ENCODE data around the gene ETV1.

ETV1 gene

DNA sequence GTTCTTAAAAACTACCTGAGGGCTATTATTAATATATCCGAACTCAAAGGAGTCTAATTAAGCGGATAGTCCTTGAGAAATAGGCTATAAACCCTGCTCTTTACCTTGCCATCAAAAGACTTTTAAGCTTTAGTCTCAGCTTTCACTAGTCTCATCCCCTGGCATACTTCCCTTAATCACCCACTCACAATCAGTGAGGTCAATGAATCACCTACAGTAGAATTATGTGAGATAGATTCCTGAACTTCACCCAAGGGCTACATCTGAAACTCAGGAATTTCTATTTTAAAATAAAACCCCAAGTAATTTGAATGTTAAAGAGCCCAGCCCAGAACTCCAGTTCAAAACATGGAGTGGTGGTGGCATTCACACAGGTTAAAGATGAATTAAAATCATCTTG, 108.7 kb downstream of the ETV1 start:
- no peaks in the 10 kb centered on the region for H3K9me3 Mint-ChIP-seq
- DNase-seq (ENCODE audit: low spot score in 2 of 2) (no peak), ATAC-seq (replicated peaks; ENCODE audit: extremely low read depth, poor library complexity, severe bottlenecking) (no peak)
- H3K4me3 Mint-ChIP-seq: no peak overlapping the region
- no peaks in the 10 kb centered on the region for H3K36me3 Mint-ChIP-seq (ENCODE audit: insufficient read depth)
- H3K27ac Mint-ChIP-seq (ENCODE audit: low read depth): no peak overlapping the region
- no peaks in the 10 kb centered on the region for H3K4me1 Mint-ChIP-seq
- no peaks in the 10 kb centered on the region for H3K27me3 Mint-ChIP-seq

DNA sequence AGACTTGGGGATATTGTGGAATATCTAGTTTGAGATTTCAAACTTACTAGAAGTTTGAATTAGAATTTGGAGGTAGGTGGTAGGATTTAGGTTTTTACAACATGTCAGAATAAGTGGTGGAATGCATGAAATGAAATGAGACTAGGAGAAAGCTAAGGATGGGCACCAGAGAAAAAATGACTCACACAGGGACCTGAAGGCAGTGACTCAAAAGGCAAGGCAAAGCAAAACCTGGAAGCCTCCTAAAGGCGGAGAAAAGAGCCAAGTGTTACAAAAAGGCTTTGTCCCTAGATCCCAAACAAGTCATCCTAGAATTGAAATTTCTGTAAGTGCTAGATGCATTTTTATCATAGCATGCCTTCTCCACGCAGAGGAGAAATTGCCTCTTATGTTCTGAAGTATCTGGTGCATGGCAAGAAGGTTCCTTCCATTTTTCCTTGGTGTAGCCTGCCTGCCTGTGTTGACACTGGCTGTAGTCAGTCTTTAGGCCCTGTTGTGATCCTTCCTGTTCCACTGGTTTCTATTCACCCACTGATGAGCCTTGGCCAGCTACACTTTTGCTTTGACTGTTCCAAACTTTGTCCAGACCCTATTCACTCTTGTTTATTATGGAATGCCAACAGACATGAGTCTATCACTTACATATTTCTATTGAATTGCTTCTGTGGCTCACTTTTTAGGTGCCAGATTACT, 109.3 kb downstream of the ETV1 start:
- Mint-ChIP-seq H3K4me3 (no peak overlapping the region), H3K36me3 (ENCODE audit: insufficient read depth) (no peaks in the 10 kb centered on the region), H3K27ac (ENCODE audit: low read depth) (no peak overlapping the region), H3K27me3 (no peaks in the 10 kb centered on the region), H3K9me3 (no peaks in the 10 kb centered on the region), H3K4me1 (no peaks in the 10 kb centered on the region)
- ATAC-seq (replicated peaks; ENCODE audit: extremely low read depth, poor library complexity, severe bottlenecking) (no peak), DNase-seq (ENCODE audit: low spot score in 2 of 2) (no peak)

DNA sequence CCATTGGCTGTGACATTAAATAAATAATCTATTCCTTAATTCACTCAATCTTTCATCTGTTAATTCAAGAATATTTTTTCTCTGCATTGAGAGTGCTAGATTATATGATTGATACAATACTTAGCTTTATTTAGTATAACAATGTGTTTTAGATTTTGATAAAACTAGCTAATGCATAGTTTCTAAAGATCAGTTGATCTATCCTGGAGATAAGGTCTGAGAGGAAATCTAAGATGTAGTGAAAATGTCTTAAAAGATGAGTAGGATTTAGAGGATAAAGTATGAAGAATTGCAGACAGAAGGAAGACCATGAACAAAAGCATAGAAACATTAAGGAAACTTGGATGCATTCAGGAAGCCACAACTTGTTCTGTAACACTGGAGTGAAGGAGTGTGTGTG, 110.3 kb downstream of the ETV1 start:
- DNase-seq (ENCODE audit: low spot score in 2 of 2): no peak
- Mint-ChIP-seq H3K4me1 (peaks cover 5% of the 10 kb centered on the region), H3K4me3 (no peak overlapping the region), H3K9me3 (no peaks in the 10 kb centered on the region), H3K27me3 (no peaks in the 10 kb centered on the region), H3K36me3 (ENCODE audit: insufficient read depth) (no peaks in the 10 kb centered on the region), H3K27ac (ENCODE audit: low read depth) (no peak overlapping the region)
- ATAC-seq (replicated peaks; ENCODE audit: extremely low read depth, poor library complexity, severe bottlenecking): no peak

DNA sequence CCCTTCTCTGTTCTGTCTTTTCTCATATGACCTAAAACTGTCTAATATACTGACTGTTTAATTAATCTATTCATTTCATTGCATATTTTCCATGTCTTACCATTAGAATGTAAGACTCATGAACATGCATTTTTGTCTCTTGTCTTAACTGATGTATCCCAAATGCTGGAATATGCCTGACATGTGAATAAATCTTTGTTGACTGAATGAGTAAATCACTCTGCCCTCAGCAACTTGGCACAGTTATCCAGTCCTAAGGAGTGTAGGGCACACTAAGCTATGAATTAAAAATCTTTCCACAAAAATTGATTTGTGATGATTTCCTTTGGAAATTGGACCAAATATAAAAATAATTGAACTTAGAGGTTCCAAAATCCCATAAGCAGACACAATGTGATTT, 111.3 kb downstream of the ETV1 start:
- peaks cover 5% of the 10 kb centered on the region for H3K4me1 Mint-ChIP-seq
- no peak overlapping the region for H3K27ac Mint-ChIP-seq (ENCODE audit: low read depth)
- H3K9me3 Mint-ChIP-seq: no peaks in the 10 kb centered on the region
- no peak for DNase-seq (ENCODE audit: low spot score in 2 of 2)
- H3K4me3 Mint-ChIP-seq: no peak overlapping the region
- no peaks in the 10 kb centered on the region for H3K27me3 Mint-ChIP-seq
- no peak for ATAC-seq (replicated peaks; ENCODE audit: extremely low read depth, poor library complexity, severe bottlenecking)
- H3K36me3 Mint-ChIP-seq (ENCODE audit: insufficient read depth): no peaks in the 10 kb centered on the region

DNA sequence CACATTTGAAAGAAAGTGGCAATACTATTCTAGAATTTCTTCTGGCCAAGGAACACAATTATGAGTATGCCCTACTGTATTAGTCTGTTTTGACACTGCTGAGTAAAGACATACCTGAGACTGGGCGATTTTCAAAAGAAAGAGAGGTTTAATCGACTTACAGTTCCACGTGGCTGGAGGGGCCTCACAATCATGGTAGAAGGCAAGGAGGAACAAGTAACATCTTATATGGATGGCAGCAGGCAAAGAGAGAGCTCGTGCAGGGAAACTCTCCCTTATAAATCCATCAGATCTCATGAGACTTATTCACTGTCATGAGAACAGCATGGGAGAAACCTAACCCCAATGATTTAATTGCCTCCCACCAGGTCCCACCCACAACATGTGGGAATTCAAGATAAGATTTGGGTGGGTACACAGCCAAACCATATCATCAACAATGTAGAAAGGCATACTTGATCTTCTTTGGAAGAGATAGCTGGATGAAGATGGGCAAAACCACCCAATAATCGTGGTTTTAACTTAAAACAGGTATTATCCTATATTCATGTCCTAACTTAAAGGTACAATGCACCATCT, 113.9 kb downstream of the ETV1 start:
- DNase-seq (ENCODE audit: low spot score in 2 of 2) (no peak), ATAC-seq (replicated peaks; ENCODE audit: extremely low read depth, poor library complexity, severe bottlenecking) (no peak)
- peaks cover 5% of the 10 kb centered on the region for H3K4me1 Mint-ChIP-seq
- H3K4me3 Mint-ChIP-seq: no peak overlapping the region
- no peaks in the 10 kb centered on the region for H3K27me3 Mint-ChIP-seq
- no peak overlapping the region for H3K27ac Mint-ChIP-seq (ENCODE audit: low read depth)
- H3K9me3 Mint-ChIP-seq: no peaks in the 10 kb centered on the region
- H3K36me3 Mint-ChIP-seq (ENCODE audit: insufficient read depth): no peaks in the 10 kb centered on the region

DNA sequence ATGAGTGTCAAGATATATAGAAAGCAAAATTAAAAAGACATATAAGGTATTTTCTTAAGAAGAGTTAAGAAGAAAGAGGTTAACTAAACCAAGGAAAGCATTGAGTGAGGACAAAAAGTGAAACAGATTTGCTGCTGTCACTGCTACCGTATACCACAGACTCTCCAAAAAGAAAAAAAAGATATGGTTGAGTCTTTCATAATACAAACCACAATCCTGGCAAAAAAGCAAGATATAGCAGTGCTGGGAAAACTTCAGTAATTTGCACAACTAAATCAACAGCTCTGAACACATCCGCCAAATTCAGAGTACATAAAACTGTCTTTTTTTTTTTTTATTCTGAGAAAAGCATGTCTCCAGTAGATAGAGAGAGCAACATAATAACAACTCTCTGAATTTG, 114.7 kb downstream of the ETV1 start:
- no peaks in the 10 kb centered on the region for H3K27me3 Mint-ChIP-seq
- DNase-seq (ENCODE audit: low spot score in 2 of 2) (no peak), ATAC-seq (replicated peaks; ENCODE audit: extremely low read depth, poor library complexity, severe bottlenecking) (no peak)
- H3K9me3 Mint-ChIP-seq: no peaks in the 10 kb centered on the region
- H3K36me3 Mint-ChIP-seq (ENCODE audit: insufficient read depth): no peaks in the 10 kb centered on the region
- no peak overlapping the region for H3K27ac Mint-ChIP-seq (ENCODE audit: low read depth)
- H3K4me1 Mint-ChIP-seq: peaks cover 5% of the 10 kb centered on the region
- no peak overlapping the region for H3K4me3 Mint-ChIP-seq

DNA sequence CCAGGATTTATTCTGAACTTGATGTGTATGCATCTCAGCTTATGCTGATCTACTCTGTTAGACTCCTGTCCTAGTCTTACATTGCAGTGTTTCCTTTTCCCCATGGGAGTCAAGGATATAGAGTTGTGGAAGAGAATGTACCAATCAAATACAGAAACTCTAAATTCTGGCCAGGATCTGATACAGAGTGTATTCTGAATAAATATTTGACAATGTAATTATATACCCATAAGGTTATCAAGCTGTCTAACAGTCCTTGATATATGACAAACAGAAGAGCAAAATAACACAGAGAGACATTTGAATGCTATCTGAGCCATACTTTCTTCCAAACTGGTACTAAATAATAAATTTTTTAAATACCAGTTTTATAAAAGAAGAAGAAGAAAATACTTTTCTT, 116.8 kb downstream of the ETV1 start:
- no peaks in the 10 kb centered on the region for H3K27me3 Mint-ChIP-seq
- no peaks in the 10 kb centered on the region for H3K9me3 Mint-ChIP-seq
- DNase-seq (ENCODE audit: low spot score in 2 of 2) (no peak), ATAC-seq (replicated peaks; ENCODE audit: extremely low read depth, poor library complexity, severe bottlenecking) (no peak)
- no peak overlapping the region for H3K4me3 Mint-ChIP-seq
- H3K36me3 Mint-ChIP-seq (ENCODE audit: insufficient read depth): no peaks in the 10 kb centered on the region
- H3K27ac Mint-ChIP-seq (ENCODE audit: low read depth): no peak overlapping the region
- H3K4me1 Mint-ChIP-seq: peaks cover 10% of the 10 kb centered on the region

DNA sequence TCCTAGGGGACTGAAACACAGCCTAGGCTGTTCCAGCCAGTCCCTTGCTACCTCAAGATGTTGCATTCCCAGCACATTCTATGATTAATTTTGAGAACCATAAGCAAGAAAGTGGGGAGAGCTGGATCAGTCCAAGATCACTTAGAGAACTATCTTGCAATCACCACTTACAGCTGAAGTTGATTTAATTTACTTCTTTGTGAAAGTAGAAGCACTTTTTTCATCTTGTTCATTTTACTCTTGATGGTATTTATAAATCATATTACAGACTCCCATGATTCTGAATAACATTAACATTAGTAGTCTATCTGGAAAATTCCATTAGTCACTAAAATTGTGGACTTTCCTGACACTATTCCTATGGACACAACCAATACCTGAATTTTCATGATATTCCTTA, 118.5 kb downstream of the ETV1 start:
- DNase-seq (ENCODE audit: low spot score in 2 of 2) (no peak), ATAC-seq (replicated peaks; ENCODE audit: extremely low read depth, poor library complexity, severe bottlenecking) (no peak)
- Mint-ChIP-seq H3K4me1 (peaks cover 10% of the 10 kb centered on the region), H3K9me3 (no peaks in the 10 kb centered on the region), H3K4me3 (no peak overlapping the region), H3K36me3 (ENCODE audit: insufficient read depth) (no peaks in the 10 kb centered on the region), H3K27ac (ENCODE audit: low read depth) (no peak overlapping the region), H3K27me3 (no peaks in the 10 kb centered on the region)

DNA sequence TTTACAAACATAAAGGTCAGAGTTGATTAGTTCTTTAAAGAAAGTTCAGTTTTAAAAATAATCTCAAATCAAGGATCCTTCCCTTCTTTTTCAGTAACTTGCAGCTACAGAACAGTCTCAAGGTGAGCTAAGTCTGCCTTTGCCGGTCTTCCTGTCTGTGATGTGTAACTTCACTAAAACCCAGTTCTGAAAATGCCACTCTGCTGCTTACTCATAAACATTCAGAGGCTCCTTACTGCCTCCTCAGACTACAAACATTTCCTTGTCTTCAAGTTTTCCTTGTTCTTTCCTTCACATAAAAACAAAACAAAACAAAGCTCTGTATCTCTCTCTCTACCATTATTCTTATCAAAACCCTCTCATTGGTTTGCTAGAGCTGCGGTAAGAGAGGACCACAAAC, 128.7 kb downstream of the ETV1 start:
- Mint-ChIP-seq H3K9me3 (no peaks in the 10 kb centered on the region), H3K4me1 (peaks cover 6% of the 10 kb centered on the region), H3K27ac (ENCODE audit: low read depth) (no peak overlapping the region), H3K27me3 (no peaks in the 10 kb centered on the region), H3K36me3 (ENCODE audit: insufficient read depth) (no peaks in the 10 kb centered on the region), H3K4me3 (no peak overlapping the region)
- no peak for ATAC-seq (replicated peaks; ENCODE audit: extremely low read depth, poor library complexity, severe bottlenecking)
- no peak for DNase-seq (ENCODE audit: low spot score in 2 of 2)

DNA sequence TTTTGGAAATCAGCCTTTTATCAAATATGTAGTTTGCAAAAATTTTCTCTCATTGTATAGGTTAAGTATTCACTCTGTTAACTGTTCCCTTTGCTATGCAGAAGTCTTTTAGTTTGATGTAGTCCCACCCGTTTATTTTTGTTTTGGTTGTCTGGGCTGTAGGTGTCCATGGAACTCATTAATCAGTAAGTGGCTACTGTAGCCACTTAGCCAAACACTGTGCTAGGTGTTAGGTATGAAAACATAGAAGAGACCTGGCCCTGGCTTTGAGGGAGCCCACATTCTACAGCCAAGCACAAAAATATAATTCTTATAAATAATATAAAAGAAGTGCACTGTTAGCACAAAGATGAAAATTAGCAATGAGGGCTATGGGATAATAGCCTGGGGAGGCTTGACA, 133.5 kb downstream of the ETV1 start:
- no peaks in the 10 kb centered on the region for H3K9me3 Mint-ChIP-seq
- no peak overlapping the region for H3K27ac Mint-ChIP-seq (ENCODE audit: low read depth)
- DNase-seq (ENCODE audit: low spot score in 2 of 2): no peak
- no peaks in the 10 kb centered on the region for H3K36me3 Mint-ChIP-seq (ENCODE audit: insufficient read depth)
- peaks cover 5% of the 10 kb centered on the region for H3K4me1 Mint-ChIP-seq
- no peak overlapping the region for H3K4me3 Mint-ChIP-seq
- no peak for ATAC-seq (replicated peaks; ENCODE audit: extremely low read depth, poor library complexity, severe bottlenecking)
- H3K27me3 Mint-ChIP-seq: no peaks in the 10 kb centered on the region

DNA sequence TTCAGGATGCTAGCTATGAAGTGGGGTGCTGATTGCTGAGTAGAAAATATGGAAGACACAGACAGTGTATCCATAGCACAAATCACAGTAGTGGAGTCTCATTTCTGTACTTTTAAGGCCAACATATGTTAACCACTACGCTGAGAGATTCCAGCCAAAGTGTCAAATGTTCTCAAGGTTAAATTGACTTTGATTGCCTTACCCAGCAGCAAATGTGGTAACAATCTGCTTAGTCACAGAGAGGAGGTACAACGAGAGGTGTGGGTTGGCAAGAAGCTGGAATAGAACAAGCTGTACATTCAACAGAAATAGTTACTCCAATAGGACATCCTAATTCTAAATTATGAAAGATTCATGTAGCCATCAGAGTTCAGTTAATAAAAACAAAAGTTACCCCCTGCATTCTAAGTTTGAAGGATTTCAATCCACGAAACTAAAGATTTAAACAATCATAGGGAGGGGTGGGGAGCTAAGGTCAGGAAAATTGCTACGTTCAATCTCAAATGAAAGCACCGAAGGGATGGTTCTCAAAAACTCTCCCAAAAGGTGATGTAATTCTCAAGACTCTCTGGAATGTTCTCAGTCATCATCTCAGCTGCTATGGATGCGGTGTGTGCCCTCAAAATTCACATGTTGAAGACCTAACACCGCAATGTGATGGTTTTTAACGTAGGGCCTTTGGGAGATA, 137.0 kb downstream of the ETV1 start:
- Mint-ChIP-seq H3K27ac (ENCODE audit: low read depth) (no peak overlapping the region), H3K27me3 (no peaks in the 10 kb centered on the region), H3K36me3 (ENCODE audit: insufficient read depth) (no peaks in the 10 kb centered on the region), H3K4me3 (no peak overlapping the region), H3K4me1 (peaks cover 24% of the 10 kb centered on the region), H3K9me3 (no peaks in the 10 kb centered on the region)
- ATAC-seq (replicated peaks; ENCODE audit: extremely low read depth, poor library complexity, severe bottlenecking) (no peak), DNase-seq (ENCODE audit: low spot score in 2 of 2) (no peak)

DNA sequence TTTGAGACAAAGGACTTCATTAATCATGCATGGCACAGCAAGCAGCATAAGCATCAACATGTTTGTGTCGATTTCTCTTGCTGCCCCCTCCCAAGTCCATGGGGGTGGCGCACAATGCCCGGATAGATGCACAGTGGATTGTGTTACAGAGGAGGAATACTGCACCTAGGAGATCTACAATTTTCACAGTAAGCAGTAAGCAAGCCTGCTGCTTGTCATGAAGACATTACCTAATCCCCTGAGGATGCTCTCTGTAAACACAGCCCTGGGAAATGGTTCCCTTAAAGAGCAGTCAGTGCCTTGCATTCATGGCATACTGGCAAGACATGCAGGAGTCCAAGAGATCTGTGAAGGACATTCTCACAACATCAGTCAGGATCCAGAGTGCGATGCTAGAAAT, 137.7 kb downstream of the ETV1 start:
- Mint-ChIP-seq H3K9me3 (no peaks in the 10 kb centered on the region), H3K27me3 (no peaks in the 10 kb centered on the region), H3K36me3 (ENCODE audit: insufficient read depth) (no peaks in the 10 kb centered on the region), H3K4me3 (no peak overlapping the region), H3K4me1 (peaks cover 24% of the 10 kb centered on the region), H3K27ac (ENCODE audit: low read depth) (no peak overlapping the region)
- no peak for DNase-seq (ENCODE audit: low spot score in 2 of 2)
- no peak for ATAC-seq (replicated peaks; ENCODE audit: extremely low read depth, poor library complexity, severe bottlenecking)

DNA sequence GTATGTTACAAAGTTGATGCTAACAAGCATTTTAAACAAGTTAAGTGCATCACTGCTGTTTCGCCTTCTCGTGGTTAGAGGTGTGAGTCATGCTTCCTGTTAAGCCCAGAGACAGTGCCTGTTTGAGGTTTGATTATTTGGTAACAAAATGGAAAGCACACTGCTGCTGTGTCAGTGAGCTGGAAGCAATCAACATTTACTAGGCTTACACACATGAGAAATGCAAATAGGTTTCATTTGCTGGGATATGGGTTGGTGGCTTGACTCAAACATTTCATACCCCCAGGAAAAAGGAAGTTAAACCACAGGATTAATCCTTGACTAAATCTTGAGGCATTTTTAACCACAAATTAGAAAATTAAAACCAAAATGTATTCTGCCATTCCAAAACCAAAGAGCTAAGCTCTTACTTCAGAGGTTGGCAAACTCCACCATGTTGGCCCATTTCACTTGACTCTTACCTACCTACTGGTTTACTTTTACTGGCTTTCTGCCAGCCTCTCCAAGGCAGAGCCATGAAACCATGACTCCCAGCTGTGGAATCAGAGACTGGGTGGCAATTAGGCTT, 139.2 kb downstream of the ETV1 start:
- Mint-ChIP-seq H3K4me3 (peak overlapping the region; percentile 47), H3K4me1 (peaks cover 24% of the 10 kb centered on the region), H3K9me3 (no peaks in the 10 kb centered on the region), H3K27ac (ENCODE audit: low read depth) (peak overlapping the region; percentile 87), H3K27me3 (no peaks in the 10 kb centered on the region), H3K36me3 (ENCODE audit: insufficient read depth) (no peaks in the 10 kb centered on the region)
- ATAC-seq (replicated peaks; ENCODE audit: extremely low read depth, poor library complexity, severe bottlenecking) (peak; percentile 99), DNase-seq (ENCODE audit: low spot score in 2 of 2) (peak; percentile 17 to 56)
